ENCODE measurements around the gene MAPK8IP3.

Gene MAPK8IP3

GRCh38 chr16:1677339-1677738 is 28.7 kb upstream of the MAPK8IP3 start:
- Histone ChIP-seq H3F3A (ENCODE audit: low read depth) (no peaks in the 10 kb centered on the region), H3K4me1 (ENCODE audit: insufficient read depth, low read length, poor library complexity, severe bottlenecking) (peaks cover 3% of the 10 kb centered on the region), H2AFZ (ENCODE audit: low read length) (no peak overlapping the region), H3K9me2 (replicated peaks; ENCODE audit: low read depth, low read length) (no peaks in the 10 kb centered on the region), H3K27me3 (ENCODE audit: insufficient read depth, low read length, poor library complexity, severe bottlenecking) (no peaks in the 10 kb centered on the region), H3K9ac (ENCODE audit: low read depth, low read length, poor library complexity, severe bottlenecking) (peak overlapping the region; percentile 27), H3K36me3 (ENCODE audit: insufficient read depth, low read length) (peaks cover 8% of the 10 kb centered on the region; the same call in 1 of the 2 replicates), H3K79me2 (ENCODE audit: insufficient read depth, low read length) (peaks cover 39% of the 10 kb centered on the region), H3K9me3 (ENCODE audit: insufficient read depth, low read depth, low read length) (no peaks in the 10 kb centered on the region), H4K20me1 (ENCODE audit: insufficient read depth, low read length, poor library complexity, severe bottlenecking) (peaks cover 12% of the 10 kb centered on the region), H3K4me3 (ENCODE audit: low read length, poor library complexity, severe bottlenecking) (peak overlapping the region; percentile 64), H3K4me2 (ENCODE audit: low read depth, low read length, poor library complexity, severe bottlenecking) (peak overlapping the region; percentile 63)
- TF ChIP-seq EZH2phosphoT487 (IDR thresholded peaks at IDR 0.05; ENCODE audit: borderline replicate concordance), result no peak
- TF ChIP-seq CTCF (conservative IDR thresholded peaks at IDR 0.05; ENCODE audit: low read length), result no peak

GRCh38 chr16:1677942-1678499 is 28.0 kb upstream of the MAPK8IP3 start, which contains the start of gene JPT2:
JPT2 (plus strand) TSS chr16:1678279; CDS start chr16:1678313, 34 bp downstream.
- Histone ChIP-seq H3K9me2 (replicated peaks; ENCODE audit: low read depth, low read length) (no peaks in the 10 kb centered on the region), H3F3A (ENCODE audit: low read depth) (no peaks in the 10 kb centered on the region), H4K20me1 (ENCODE audit: insufficient read depth, low read length, poor library complexity, severe bottlenecking) (peaks cover 12% of the 10 kb centered on the region), H3K4me2 (ENCODE audit: low read depth, low read length, poor library complexity, severe bottlenecking) (peak within 1 kb of the TSS; percentile 92), H3K4me1 (ENCODE audit: insufficient read depth, low read length, poor library complexity, severe bottlenecking) (peaks cover 3% of the 10 kb centered on the region), H3K9me3 (ENCODE audit: insufficient read depth, low read depth, low read length) (no peaks in the 10 kb centered on the region), H3K4me3 (ENCODE audit: low read length, poor library complexity, severe bottlenecking) (peak within 1 kb of the TSS; percentile 90), H3K36me3 (ENCODE audit: insufficient read depth, low read length) (peaks cover 5% of the 10 kb centered on the region; the same call in 1 of the 2 replicates), H3K27me3 (ENCODE audit: insufficient read depth, low read length, poor library complexity, severe bottlenecking) (no peaks in the 10 kb centered on the region), H2AFZ (ENCODE audit: low read length) (0 out of 2 replicates have a peak within 1 kb of the TSS, but pooled peaks have one; percentile 27), H3K79me2 (ENCODE audit: insufficient read depth, low read length) (peaks cover 39% of the 10 kb centered on the region), H3K9ac (ENCODE audit: low read depth, low read length, poor library complexity, severe bottlenecking) (peak within 1 kb of the TSS; percentile 94)
- TF ChIP-seq EZH2phosphoT487 (IDR thresholded peaks at IDR 0.05; ENCODE audit: borderline replicate concordance), result no peak
- no peak for TF ChIP-seq CTCF (conservative IDR thresholded peaks at IDR 0.05; ENCODE audit: low read length)

GRCh38 chr16:1678500-1679098 is 27.4 kb upstream of the MAPK8IP3 start:
- Histone ChIP-seq H3K9me3 (ENCODE audit: insufficient read depth, low read depth, low read length) (no peaks in the 10 kb centered on the region), H3K4me1 (ENCODE audit: insufficient read depth, low read length, poor library complexity, severe bottlenecking) (peaks cover 3% of the 10 kb centered on the region), H3K36me3 (ENCODE audit: insufficient read depth, low read length) (peaks cover 5% of the 10 kb centered on the region; the same call in 1 of the 2 replicates), H3K9me2 (replicated peaks; ENCODE audit: low read depth, low read length) (no peaks in the 10 kb centered on the region), H4K20me1 (ENCODE audit: insufficient read depth, low read length, poor library complexity, severe bottlenecking) (peaks cover 12% of the 10 kb centered on the region), H3F3A (ENCODE audit: low read depth) (no peaks in the 10 kb centered on the region), H3K79me2 (ENCODE audit: insufficient read depth, low read length) (peaks cover 44% of the 10 kb centered on the region), H3K9ac (ENCODE audit: low read depth, low read length, poor library complexity, severe bottlenecking) (peak overlapping the region; percentile 94), H3K27me3 (ENCODE audit: insufficient read depth, low read length, poor library complexity, severe bottlenecking) (no peaks in the 10 kb centered on the region), H3K4me2 (ENCODE audit: low read depth, low read length, poor library complexity, severe bottlenecking) (peak overlapping the region; percentile 92), H2AFZ (ENCODE audit: low read length) (0 out of 2 replicates have a peak overlapping the region, but pooled peaks have one; percentile 27), H3K4me3 (ENCODE audit: low read length, poor library complexity, severe bottlenecking) (peak overlapping the region; percentile 90)
- TF ChIP-seq CTCF (conservative IDR thresholded peaks at IDR 0.05; ENCODE audit: low read length) (no peak), EZH2phosphoT487 (IDR thresholded peaks at IDR 0.05; ENCODE audit: borderline replicate concordance) (no peak)

Measured in Loucy (cell line).